Neural cell (in vitro differentiated cells): ENCODE results near the gene CGNL1. TPM values are rescaled to one million over a fixed set of nuclear protein-coding genes. Genes with fewer than 3 reads are reported as not detected.
A peak's percentile ranks its signal among the peaks of the same experiment; 100 is the strongest.

Source experiments
- H2AFZ ChIP-seq: fragments of 200-600, 300-800 bp; sonication (generic), shearing (Covaris generic); 2 replicates; pipeline ENCODE4 v1.6.0; 2014; ENCODE audit warnings: low read depth, mild to moderate bottlenecking, antibody characterized with exemption, low read length, moderate library complexity
- H3F3A ChIP-seq: fragments of 200-600 bp; shearing (Covaris generic); 2 replicates; pipeline ENCODE4 v1.6.1; 2016; ENCODE audit warnings: mild to moderate bottlenecking, moderate library complexity, mixed read lengths, antibody characterized with exemption, low read length; ENCODE audit not compliant: insufficient read depth, poor library complexity, severe bottlenecking
- H3K27ac ChIP-seq: fragments of 200-600, 300-800 bp; sonication (generic), shearing (Covaris generic); 2 replicates; pipeline ENCODE4 v1.5.1; 2014; ENCODE audit warnings: mild to moderate bottlenecking, low read length, moderate library complexity
- H3K27me3 ChIP-seq: fragments of 300-800, 200-600 bp; sonication (generic), shearing (Covaris generic); 2 replicates; pipeline ENCODE4 v1.6.0; 2014; ENCODE audit warnings: mild to moderate bottlenecking, low read depth, low read length, moderate library complexity; ENCODE audit not compliant: insufficient read depth
- H3K36me3 ChIP-seq: fragments of 300-800, 200-600 bp; sonication (generic), shearing (Covaris generic); 2 replicates; pipeline ENCODE4 v1.5.1; 2014; ENCODE audit warnings: mild to moderate bottlenecking, antibody characterized with exemption, low read length, moderate library complexity; ENCODE audit not compliant: insufficient read depth
- H3K4me2 ChIP-seq: fragments of 300-800, 200-600 bp; sonication (generic), shearing (Covaris generic); 2 replicates; pipeline ENCODE4 v1.6.0; 2014; ENCODE audit warnings: mild to moderate bottlenecking, low read length
- H3K4me3 ChIP-seq: fragments of 300-800, 200-600 bp; sonication (generic), shearing (Covaris generic); 2 replicates; pipeline ENCODE4 v1.5.1; 2014; ENCODE audit warnings: mild to moderate bottlenecking, low read length, moderate library complexity
- H3K79me2 ChIP-seq: fragments of 200-600 bp; shearing (Covaris generic); replicated peaks from 2 replicates; pipeline ENCODE4 v1.6.0; 2014; ENCODE audit warnings: mild to moderate bottlenecking, low read length, moderate library complexity; ENCODE audit not compliant: insufficient read depth
- H3K9ac ChIP-seq: fragments of 300-800, 200-600 bp; sonication (generic), shearing (Covaris generic); 2 replicates; pipeline ENCODE4 v1.6.1; 2016; ENCODE audit warnings: mild to moderate bottlenecking, low read length, mixed read lengths
- H3K9me2 ChIP-seq: fragments of 200-600 bp; shearing (Covaris generic); 2 replicates; pipeline ENCODE4 v1.6.1; 2016; ENCODE audit warnings: mild to moderate bottlenecking, low read length, mixed read lengths; ENCODE audit not compliant: insufficient read depth
- H3K9me3 ChIP-seq: fragments of 200-600, 300-800 bp; sonication (generic), shearing (Covaris generic); 2 replicates; pipeline ENCODE4 v1.6.1; 2016; ENCODE audit warnings: mild to moderate bottlenecking, mixed run types, low read length, moderate library complexity, mixed read lengths
- H4K20me1 ChIP-seq: fragments of 200-600 bp; shearing (Covaris generic); 2 replicates; pipeline ENCODE4 v1.6.1; 2016; ENCODE audit warnings: mild to moderate bottlenecking, mixed run types; ENCODE audit not compliant: insufficient read depth
- CTCF ChIP-seq: fragments of 450-650 bp; IDR thresholded peaks from 2 replicates; pipeline ENCODE4 v1.5.1; 2014; ENCODE audit warnings: antibody characterized with exemption, mild to moderate bottlenecking, moderate library complexity; ENCODE audit not compliant: poor library complexity, severe bottlenecking
- EP300 ChIP-seq: fragments of 450-650 bp; conservative IDR thresholded peaks from 2 replicates; pipeline ENCODE4 v1.6.1; 2014; ENCODE audit warnings: antibody characterized with exemption, mild to moderate bottlenecking, moderate library complexity; ENCODE audit not compliant: poor library complexity, severe bottlenecking
- EZH2 ChIP-seq: fragments of 200-600, 300-800 bp; shearing (Covaris generic), sonication (generic); IDR thresholded peaks from 2 replicates; pipeline ENCODE4 v1.6.1; 2014; ENCODE audit warnings: antibody characterized with exemption, low read length, borderline replicate concordance, mild to moderate bottlenecking; ENCODE audit not compliant: insufficient read depth, poor library complexity, severe bottlenecking
- MXI1 ChIP-seq: fragments of 450-650 bp; conservative IDR thresholded peaks from 2 replicates; pipeline ENCODE4 v1.6.1; 2014; ENCODE audit warnings: antibody characterized with exemption, mild to moderate bottlenecking; ENCODE audit not compliant: poor library complexity, severe bottlenecking
- POLR2AphosphoS5 ChIP-seq: IDR thresholded peaks from 2 replicates; pipeline ENCODE4 v1.6.1; 2012
- RAD21 ChIP-seq: fragments of 450-650 bp; conservative IDR thresholded peaks from 2 replicates; pipeline ENCODE4 v1.6.1; 2014; ENCODE audit warnings: antibody characterized with exemption, mild to moderate bottlenecking, moderate library complexity
- REST ChIP-seq: IDR thresholded peaks from 2 replicates; pipeline ENCODE4 v1.6.1; 2012; ENCODE audit warnings: borderline replicate concordance
- SMC3 ChIP-seq: fragments of 450-650 bp; conservative IDR thresholded peaks from 2 replicates; pipeline ENCODE4 v1.6.1; 2014; ENCODE audit warnings: antibody characterized with exemption, mild to moderate bottlenecking, moderate library complexity; ENCODE audit not compliant: poor library complexity
- TAF1 ChIP-seq: IDR thresholded peaks from 2 replicates; pipeline ENCODE4 v1.6.1; 2012; ENCODE audit warnings: low read depth
- polyA plus RNA-seq: library from polyadenylated mRNA; depleted of rRNA; stranded (reverse); fragments of >200 nt; gene quantifications from 2 replicates; pipeline ENCODE4 v1.2.3, GENCODE V29; 2014

Gene CGNL1
- polyA plus RNA-seq, 1 donor from 2014 or later = 0.26 TPM

GRCh38 chr15:57591237-57591821 lies 215.0 kb downstream of the CGNL1 start:
- H3K36me3 ChIP-seq = no peaks in the 10 kb centered on the region
- H3K4me3 ChIP-seq = peak overlapping the region; percentile 61
- H3K9me3 ChIP-seq = no peaks in the 10 kb centered on the region
- H3K9me2 ChIP-seq = no peaks in the 10 kb centered on the region
- H3K27me3 ChIP-seq = peaks cover 24% of the 10 kb centered on the region
- no peaks in the 10 kb centered on the region for H3F3A ChIP-seq
- H3K79me2 ChIP-seq = no peaks in the 10 kb centered on the region
- H3K27ac ChIP-seq = no peak overlapping the region
- no peak overlapping the region for H2AFZ ChIP-seq
- H3K4me2 ChIP-seq = no peak overlapping the region
- TF ChIP-seq EP300 = no peak
- TF ChIP-seq MXI1 = no peak
- no peak for TF ChIP-seq EZH2
- TF ChIP-seq CTCF = no peak
- TF ChIP-seq POLR2AphosphoS5 = no peak
- no peak for TF ChIP-seq RAD21
- no peaks in the 10 kb centered on the region for H4K20me1 ChIP-seq
- H3K9ac ChIP-seq = no peak overlapping the region

GRCh38 chr15:57591822-57592367 lies 215.6 kb downstream of the CGNL1 start, which contains the start of gene MYZAP:
TSS of gene MYZAP (plus strand) at chr15:57591904. CDS start at chr15:57592035, 131 bp downstream.
- Histone ChIP-seq H3K79me2 (no peaks in the 10 kb centered on the region), H3K9me3 (no peaks in the 10 kb centered on the region), H3K9me2 (no peaks in the 10 kb centered on the region), H3K9ac (no peak within 1 kb of the TSS), H4K20me1 (no peaks in the 10 kb centered on the region), H2AFZ (no peak within 1 kb of the TSS), H3K27ac (no peak within 1 kb of the TSS), H3K27me3 (peaks cover 24% of the 10 kb centered on the region), H3K36me3 (no peaks in the 10 kb centered on the region), H3K4me3 (peak within 1 kb of the TSS; percentile 61), H3F3A (no peaks in the 10 kb centered on the region), H3K4me2 (no peak within 1 kb of the TSS)
- TF ChIP-seq EZH2 = no peak
- TF ChIP-seq SMC3 = no peak
- no peak for TF ChIP-seq POLR2AphosphoS5
- TF ChIP-seq TAF1 = no peak
- no peak for TF ChIP-seq RAD21
- TF ChIP-seq MXI1 = no peak
- no peak for TF ChIP-seq REST
- no peak for TF ChIP-seq CTCF
- no peak for TF ChIP-seq EP300
